ENCODE results near the gene DLGAP3.
A peak's percentile ranks its signal among the peaks of the same experiment; 100 is the strongest.

DLGAP3 gene

GRCh38 chr1:34884961-34885360, 44.5 kb downstream of the DLGAP3 start:
- DNase-seq = no peak
- H3K4me3 ChIP-seq (ENCODE audit: low read depth, low read length) = no peak overlapping the region
- H3K27me3 ChIP-seq (ENCODE audit: insufficient read depth, low read depth, severe bottlenecking) = no peaks in the 10 kb centered on the region
- H3K36me3 ChIP-seq = peaks cover 17% of the 10 kb centered on the region
- H3K9me3 ChIP-seq (ENCODE audit: severe bottlenecking) = no peaks in the 10 kb centered on the region
- TF ChIP-seq CTCF (IDR thresholded peaks at IDR 0.05; ENCODE audit: low read depth, low read length) = 0 out of 2 replicates have a peak, but pooled peaks have one; percentile 10
- no peak overlapping the region for H3K27ac ChIP-seq

- no peak for DNase-seq
- no peak overlapping the region for H3K27ac ChIP-seq
- no peaks in the 10 kb centered on the region for H3K27me3 ChIP-seq (ENCODE audit: insufficient read depth, low read depth, severe bottlenecking)
- no peaks in the 10 kb centered on the region for H3K9me3 ChIP-seq (ENCODE audit: severe bottlenecking)
- no peak overlapping the region for H3K4me3 ChIP-seq (ENCODE audit: low read depth, low read length)
- TF ChIP-seq CTCF (IDR thresholded peaks at IDR 0.05; ENCODE audit: low read depth, low read length) = no peak
- peaks cover 17% of the 10 kb centered on the region for H3K36me3 ChIP-seq
Observed at GRCh38 chr1:34884536-34884935, 44.9 kb downstream of the DLGAP3 start.

GRCh38 chr1:34879230-34879629, 50.2 kb downstream of the DLGAP3 start:
- Histone ChIP-seq H3K27me3 (ENCODE audit: insufficient read depth, low read depth, severe bottlenecking) (no peaks in the 10 kb centered on the region), H3K36me3 (peaks cover 9% of the 10 kb centered on the region), H3K4me3 (ENCODE audit: low read depth, low read length) (no peak overlapping the region), H3K9me3 (ENCODE audit: severe bottlenecking) (no peaks in the 10 kb centered on the region), H3K27ac (no peak overlapping the region)
- no peak for TF ChIP-seq CTCF (IDR thresholded peaks at IDR 0.05; ENCODE audit: low read depth, low read length)
- DNase-seq = no peak

GRCh38 chr1:34876406-34876805, 53.0 kb downstream of the DLGAP3 start:
- DNase-seq = no peak
- no peak for TF ChIP-seq CTCF (IDR thresholded peaks at IDR 0.05; ENCODE audit: low read depth, low read length)
- Histone ChIP-seq H3K27ac (no peak overlapping the region), H3K36me3 (peaks cover 8% of the 10 kb centered on the region; the same call in 1 of the 2 replicates), H3K27me3 (ENCODE audit: insufficient read depth, low read depth, severe bottlenecking) (no peaks in the 10 kb centered on the region), H3K4me3 (ENCODE audit: low read depth, low read length) (no peak overlapping the region), H3K9me3 (ENCODE audit: severe bottlenecking) (no peaks in the 10 kb centered on the region)

- no peak overlapping the region for H3K27ac ChIP-seq
- no peaks in the 10 kb centered on the region for H3K27me3 ChIP-seq (ENCODE audit: insufficient read depth, low read depth, severe bottlenecking)
- H3K4me3 ChIP-seq (ENCODE audit: low read depth, low read length) = no peak overlapping the region
- H3K36me3 ChIP-seq = peaks cover 10% of the 10 kb centered on the region; the same call in 1 of the 2 replicates
- no peak for TF ChIP-seq CTCF (IDR thresholded peaks at IDR 0.05; ENCODE audit: low read depth, low read length)
- no peak for DNase-seq
- H3K9me3 ChIP-seq (ENCODE audit: severe bottlenecking) = no peaks in the 10 kb centered on the region
Observed at GRCh38 chr1:34874296-34874952, 55.0 kb downstream of the DLGAP3 start.

GRCh38 chr1:34872133-34872503, 57.3 kb downstream of the DLGAP3 start:
- no peak overlapping the region for H3K4me3 ChIP-seq (ENCODE audit: low read depth, low read length)
- H3K9me3 ChIP-seq (ENCODE audit: severe bottlenecking) = no peaks in the 10 kb centered on the region

More at GRCh38 chr1:34872133-34872503, 57.3 kb downstream of the DLGAP3 start:
- peaks cover 13% of the 10 kb centered on the region; the same call in 1 of the 2 replicates for H3K36me3 ChIP-seq
- no peak overlapping the region for H3K27ac ChIP-seq
- H3K27me3 ChIP-seq (ENCODE audit: insufficient read depth, low read depth, severe bottlenecking) = no peaks in the 10 kb centered on the region
- no peak for DNase-seq
- TF ChIP-seq CTCF (IDR thresholded peaks at IDR 0.05; ENCODE audit: low read depth, low read length) = no peak
